Left renal pelvis (tissue), 4 donors: ENCODE results near the gene EML3. TPM values are rescaled to one million over a fixed set of nuclear protein-coding genes. Genes with fewer than 3 reads are reported as not detected.

Source experiments
- DNase-seq, 4 donors: peaks; one replicate each; pipeline ENCODE4 v3.0.0-alpha.2; 2013; ENCODE audit warnings: low read depth in 4 of 4, low spot score in 3 of 4
- polyA plus RNA-seq, 4 donors: library from polyadenylated mRNA; unstranded; fragments of 120-200 nt; gene quantifications; one replicate each; pipeline ENCODE4 v1.2.1, GENCODE V29; 2013; ENCODE audit not compliant: insufficient read length in 4 of 4

The EML3 gene
- polyA plus RNA-seq, 4 donors: 31.8 to 42.3 (median 38.6) TPM

DNA sequence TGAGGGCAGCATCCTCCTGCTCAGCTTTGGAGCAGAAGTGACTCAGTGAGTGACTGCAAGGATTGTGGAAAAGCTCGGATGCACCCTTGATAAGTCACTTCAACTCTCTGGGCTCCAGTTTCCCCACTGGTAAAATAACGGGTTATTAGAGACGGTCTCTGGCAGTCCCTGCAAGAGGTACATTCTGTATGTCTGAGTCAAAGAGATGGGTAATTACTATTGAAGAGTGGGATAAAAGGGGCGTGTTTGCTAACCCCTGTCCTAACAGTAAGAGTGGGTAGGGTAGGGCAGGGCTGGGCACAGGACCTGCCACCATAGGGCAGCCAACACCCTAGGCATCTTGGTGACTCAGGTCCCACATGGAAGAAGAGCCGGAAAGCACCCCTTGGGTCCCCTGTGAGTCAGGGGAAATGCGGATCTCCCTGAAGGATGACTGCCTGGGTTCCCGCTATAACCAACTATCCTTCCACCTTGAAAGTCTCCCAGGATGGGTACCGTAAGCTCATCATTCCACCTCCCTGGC, 58.7 kb downstream of the EML3 start:
- no peak for DNase-seq

DNA sequence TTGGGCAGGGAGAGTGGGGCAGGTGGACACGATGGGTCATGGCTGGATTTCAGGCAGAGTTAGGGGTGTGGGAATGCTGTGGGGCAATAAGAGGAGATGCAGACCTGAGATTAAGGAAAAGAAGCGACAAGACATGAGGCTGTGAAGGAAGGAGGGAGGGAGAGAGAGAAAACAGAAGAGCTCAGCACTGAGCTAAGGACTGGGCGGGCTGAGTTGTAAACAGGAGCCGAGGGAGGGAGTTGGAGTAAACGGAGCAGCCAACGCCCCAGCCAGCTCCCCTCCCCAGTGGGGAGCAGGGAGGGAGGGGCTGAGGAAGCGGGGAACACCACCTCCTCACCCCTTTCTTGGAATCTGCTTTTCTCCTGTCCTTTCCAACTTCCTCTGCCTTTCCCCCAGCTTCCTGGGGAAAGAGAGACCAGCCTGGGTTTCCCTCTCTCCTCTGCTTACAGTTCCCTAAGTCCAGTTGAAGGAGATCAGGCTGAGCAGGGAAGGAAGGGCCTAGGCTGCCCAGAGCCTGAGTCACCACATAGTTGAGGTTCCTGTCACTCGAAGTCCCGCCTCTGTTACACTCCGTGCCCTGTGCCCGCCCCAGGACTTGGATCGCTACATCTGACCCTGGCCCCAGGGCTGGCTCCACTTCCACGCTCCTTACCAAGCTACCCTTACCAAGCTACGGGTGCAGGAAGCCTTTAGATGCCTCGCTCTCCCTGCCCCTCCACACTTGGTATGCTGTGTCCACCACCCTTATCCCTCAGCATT, 59.3 kb downstream of the EML3 start:
- no peak for DNase-seq

DNA sequence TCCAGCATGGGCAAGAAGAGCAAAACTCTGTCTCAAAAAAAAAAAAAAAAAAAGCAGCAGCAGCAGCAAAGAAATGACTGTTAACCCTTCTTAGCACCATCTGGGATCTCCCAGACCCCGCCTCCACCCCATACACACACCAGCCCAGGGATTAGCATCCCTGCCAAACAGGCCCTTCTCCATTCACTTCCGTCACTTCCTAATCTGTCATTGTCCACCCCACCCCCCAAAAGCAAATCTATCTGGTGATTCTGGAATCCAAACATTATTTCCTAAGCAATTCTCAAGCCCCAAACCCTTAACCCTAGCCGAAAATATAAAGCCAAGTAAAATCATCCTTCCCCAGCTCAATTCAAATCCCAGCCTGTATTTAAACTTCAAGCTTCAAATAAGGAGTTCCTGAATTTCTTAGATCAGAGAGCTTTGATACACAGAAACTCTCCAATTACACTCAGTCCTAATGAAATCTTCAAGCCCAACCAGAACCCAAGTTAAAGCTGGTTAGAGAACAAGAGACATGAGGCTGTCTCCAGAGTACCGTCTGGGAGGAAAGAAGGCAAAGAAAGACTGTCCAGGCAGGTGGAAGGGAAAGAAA, 60.0 kb downstream of the EML3 start:
- DNase-seq: no peak

Other genes with a start within 250 kb of the EML3 start
- gene SCGB1A1, start 193.7 kb downstream of the EML3 start, polyA plus RNA-seq: not detected
- 100 to 1,000 TPM; 189 to 439 (median 222) TPM for gene AHNAK, start 66.0 kb downstream of the EML3 start, polyA plus RNA-seq
- gene EEF1G, start 38.9 kb downstream of the EML3 start, polyA plus RNA-seq: 1,000 to 10,000 TPM; 1,909 to 2,321 (median 2,191) TPM
- 10 to 100 TPM; 18.7 to 25.0 (median 21.1) TPM for gene TUT1, start 21.3 kb downstream of the EML3 start, polyA plus RNA-seq
- gene MTA2, start 10.9 kb downstream of the EML3 start, polyA plus RNA-seq: 100 to 1,000 TPM in 1 of 4 donors, 10 to 100 TPM in 3; 83.7 to 106 (median 94.6) TPM
- 1 to 10 TPM; 3.1 to 6.9 (median 3.6) TPM for gene ROM1, start 482 bp upstream of the EML3 start, polyA plus RNA-seq
- gene B3GAT3, start 9.2 kb upstream of the EML3 start, polyA plus RNA-seq: 10 to 100 TPM; 27.2 to 49.9 (median 29.8) TPM
- gene GANAB, start 33.8 kb upstream of the EML3 start, polyA plus RNA-seq: 100 to 1,000 TPM; 363 to 404 (median 379) TPM
- 10 to 100 TPM; 15.7 to 21.6 (median 18.1) TPM for gene INTS5, start 40.5 kb upstream of the EML3 start, polyA plus RNA-seq
- gene C11orf98, start 52.4 kb upstream of the EML3 start, polyA plus RNA-seq: 10 to 100 TPM; 44.7 to 64.6 (median 53.5) TPM
- gene CSKMT, start 52.5 kb upstream of the EML3 start, polyA plus RNA-seq: 1 to 10 TPM; 4.4 to 6.6 (median 6.0) TPM
- gene UQCC3, start 58.9 kb upstream of the EML3 start, polyA plus RNA-seq: 10 to 100 TPM in 1 of 4 donors, 1 to 10 TPM in 3; 6.0 to 12.6 (median 7.6) TPM
- gene LBHD1, start 59.5 kb upstream of the EML3 start, polyA plus RNA-seq: 1 to 10 TPM; 5.6 to 8.5 (median 6.1) TPM
- 100 to 1,000 TPM; 109 to 166 (median 156) TPM for gene UBXN1, start 66.3 kb upstream of the EML3 start, polyA plus RNA-seq
- gene LRRN4CL, start 76.8 kb upstream of the EML3 start, polyA plus RNA-seq: 1 to 10 TPM in 3 of 4 donors, under 1 TPM in 1; 0.92 to 9.5 (median 1.4) TPM
- gene BSCL2, start 94.6 kb upstream of the EML3 start, polyA plus RNA-seq: 10 to 100 TPM; 48.7 to 71.0 (median 56.2) TPM
- 1 to 10 TPM; 1.5 to 2.4 (median 1.9) TPM for gene GNG3, start 94.9 kb upstream of the EML3 start, polyA plus RNA-seq
- gene HNRNPUL2, start 114.7 kb upstream of the EML3 start, polyA plus RNA-seq: 10 to 100 TPM; 71.1 to 91.1 (median 84.8) TPM
- 10 to 100 TPM; 38.8 to 46.5 (median 44.0) TPM for gene TTC9C, start 115.7 kb upstream of the EML3 start, polyA plus RNA-seq
- gene ZBTB3, start 141.4 kb upstream of the EML3 start, polyA plus RNA-seq: 1 to 10 TPM; 3.9 to 8.9 (median 7.6) TPM
- gene POLR2G, start 148.8 kb upstream of the EML3 start, polyA plus RNA-seq: 100 to 1,000 TPM; 102 to 155 (median 145) TPM
- gene TAF6L, start 158.6 kb upstream of the EML3 start, polyA plus RNA-seq: 10 to 100 TPM; 19.8 to 43.2 (median 26.6) TPM
- gene TMEM179B, start 174.6 kb upstream of the EML3 start, polyA plus RNA-seq: 10 to 100 TPM; 38.8 to 68.4 (median 63.9) TPM
- gene TMEM223, start 179.2 kb upstream of the EML3 start, polyA plus RNA-seq: 10 to 100 TPM; 19.4 to 31.0 (median 23.3) TPM
- gene NXF1, start 192.7 kb upstream of the EML3 start, polyA plus RNA-seq: 100 to 1,000 TPM; 109 to 125 (median 121) TPM
- gene STX5, start 219.3 kb upstream of the EML3 start, polyA plus RNA-seq: 10 to 100 TPM; 53.3 to 57.3 (median 55.5) TPM
- gene TEX54, start 220.1 kb upstream of the EML3 start, polyA plus RNA-seq: under 1 TPM in 3 of 4 donors, not detected in 1; 0.32 to 0.63 (median 0.38) TPM
- 10 to 100 TPM; 30.2 to 50.4 (median 35.3) TPM for gene WDR74, start 226.8 kb upstream of the EML3 start, polyA plus RNA-seq